ENCODE data around the gene INSIG1.

The INSIG1 gene

DNA sequence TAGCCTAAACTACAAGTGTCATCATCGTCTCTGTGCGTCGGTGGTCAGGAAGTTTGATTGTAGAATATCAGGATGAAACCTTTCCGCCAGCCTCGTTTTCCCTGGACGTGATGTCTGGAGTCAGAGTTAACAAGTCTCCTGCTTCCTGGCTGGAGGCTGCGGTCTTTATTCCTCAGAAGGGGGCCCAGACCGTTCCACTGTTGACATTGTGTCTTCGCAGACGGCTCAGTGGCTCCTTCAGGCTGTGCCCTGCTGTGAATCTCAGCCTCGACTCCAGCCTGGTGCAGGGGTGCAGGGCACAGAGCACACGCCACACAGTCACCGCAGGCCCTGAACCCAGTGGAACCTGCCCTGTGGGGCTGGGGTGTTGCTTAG lies 37.2 kb upstream of the INSIG1 start:
- Histone ChIP-seq H3K4me2 (ENCODE audit: low read length) (no peak overlapping the region), H3K36me3 (ENCODE audit: control insufficient read depth, insufficient read depth, low read length) (no peaks in the 10 kb centered on the region), H3K9me3 (ENCODE audit: control insufficient read depth, low read length) (no peaks in the 10 kb centered on the region), H3K79me2 (no peaks in the 10 kb centered on the region), H3K4me3 (ENCODE audit: low read depth, low read length) (no peak overlapping the region), H2AFZ (no peak overlapping the region), H3K27me3 (ENCODE audit: control insufficient read depth, insufficient read depth, low read length) (no peaks in the 10 kb centered on the region), H3K4me1 (peaks cover 9% of the 10 kb centered on the region), H3K27ac (no peak overlapping the region), H3K9ac (no peak overlapping the region)
- TF ChIP-seq, protein P1, sequence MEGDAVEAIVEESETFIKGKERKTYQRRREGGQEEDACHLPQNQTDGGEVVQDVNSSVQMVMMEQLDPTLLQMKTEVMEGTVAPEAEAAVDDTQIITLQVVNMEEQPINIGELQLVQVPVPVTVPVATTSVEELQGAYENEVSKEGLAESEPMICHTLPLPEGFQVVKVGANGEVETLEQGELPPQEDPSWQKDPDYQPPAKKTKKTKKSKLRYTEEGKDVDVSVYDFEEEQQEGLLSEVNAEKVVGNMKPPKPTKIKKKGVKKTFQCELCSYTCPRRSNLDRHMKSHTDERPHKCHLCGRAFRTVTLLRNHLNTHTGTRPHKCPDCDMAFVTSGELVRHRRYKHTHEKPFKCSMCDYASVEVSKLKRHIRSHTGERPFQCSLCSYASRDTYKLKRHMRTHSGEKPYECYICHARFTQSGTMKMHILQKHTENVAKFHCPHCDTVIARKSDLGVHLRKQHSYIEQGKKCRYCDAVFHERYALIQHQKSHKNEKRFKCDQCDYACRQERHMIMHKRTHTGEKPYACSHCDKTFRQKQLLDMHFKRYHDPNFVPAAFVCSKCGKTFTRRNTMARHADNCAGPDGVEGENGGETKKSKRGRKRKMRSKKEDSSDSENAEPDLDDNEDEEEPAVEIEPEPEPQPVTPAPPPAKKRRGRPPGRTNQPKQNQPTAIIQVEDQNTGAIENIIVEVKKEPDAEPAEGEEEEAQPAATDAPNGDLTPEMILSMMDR (IDR thresholded peaks at IDR 0.05): no peak

DNA sequence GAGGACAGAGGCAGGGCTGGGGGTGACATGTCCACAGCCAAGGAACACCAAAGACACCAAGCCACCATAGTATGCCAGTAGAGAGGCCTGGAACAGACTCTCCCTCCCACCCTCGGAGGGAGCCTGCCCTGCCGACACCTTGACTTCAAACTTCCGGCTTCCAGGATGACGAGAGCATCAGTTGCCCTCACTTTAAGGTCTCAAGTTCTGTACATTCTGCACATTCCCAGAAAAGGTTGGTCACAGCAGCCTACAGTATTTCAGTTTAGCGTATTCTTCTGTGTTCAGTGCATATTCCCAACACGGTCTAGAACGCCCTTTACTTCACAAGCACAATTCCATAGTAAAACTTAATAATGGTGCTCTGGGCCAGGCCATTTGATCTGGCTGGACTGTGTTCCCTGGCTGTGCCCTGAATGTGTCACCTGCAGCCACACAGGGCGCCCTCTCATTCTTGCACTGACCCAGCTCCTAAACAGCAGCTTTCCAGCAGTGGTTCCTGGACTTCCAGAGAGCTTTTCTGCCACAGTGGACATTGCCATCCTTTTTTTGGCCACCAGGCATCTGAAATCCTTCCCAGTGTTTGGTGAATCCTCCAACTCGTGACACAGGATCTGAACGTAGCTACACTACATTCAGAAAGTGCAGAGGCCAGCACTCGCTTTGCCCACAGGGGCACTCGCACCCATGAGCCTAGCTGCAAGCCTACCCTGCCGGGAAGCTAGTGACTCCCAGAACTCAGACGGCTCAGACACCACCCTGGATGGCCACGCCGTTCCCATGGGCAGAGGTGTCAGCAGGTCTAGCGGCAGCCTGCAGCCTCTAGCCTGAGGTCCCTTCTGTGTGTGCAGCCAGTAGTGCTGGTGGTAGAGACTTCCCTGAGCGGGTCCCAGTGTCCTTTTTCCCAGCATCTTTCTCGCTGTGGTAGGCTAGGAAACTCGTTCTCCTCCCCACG lies 36.4 kb upstream of the INSIG1 start:
- H3K9me3 ChIP-seq (ENCODE audit: control insufficient read depth, low read length): no peaks in the 10 kb centered on the region
- H3K27me3 ChIP-seq (ENCODE audit: control insufficient read depth, insufficient read depth, low read length): no peaks in the 10 kb centered on the region
- no peak overlapping the region for H2AFZ ChIP-seq
- H3K36me3 ChIP-seq (ENCODE audit: control insufficient read depth, insufficient read depth, low read length): no peaks in the 10 kb centered on the region
- H3K27ac ChIP-seq: no peak overlapping the region
- no peak overlapping the region for H3K4me2 ChIP-seq (ENCODE audit: low read length)
- TF ChIP-seq, protein P1 (IDR thresholded peaks at IDR 0.05): no peak
- H3K4me3 ChIP-seq (ENCODE audit: low read depth, low read length): no peak overlapping the region
- H3K79me2 ChIP-seq: no peaks in the 10 kb centered on the region
- H3K9ac ChIP-seq: no peak overlapping the region
- H3K4me1 ChIP-seq: peaks cover 9% of the 10 kb centered on the region

DNA sequence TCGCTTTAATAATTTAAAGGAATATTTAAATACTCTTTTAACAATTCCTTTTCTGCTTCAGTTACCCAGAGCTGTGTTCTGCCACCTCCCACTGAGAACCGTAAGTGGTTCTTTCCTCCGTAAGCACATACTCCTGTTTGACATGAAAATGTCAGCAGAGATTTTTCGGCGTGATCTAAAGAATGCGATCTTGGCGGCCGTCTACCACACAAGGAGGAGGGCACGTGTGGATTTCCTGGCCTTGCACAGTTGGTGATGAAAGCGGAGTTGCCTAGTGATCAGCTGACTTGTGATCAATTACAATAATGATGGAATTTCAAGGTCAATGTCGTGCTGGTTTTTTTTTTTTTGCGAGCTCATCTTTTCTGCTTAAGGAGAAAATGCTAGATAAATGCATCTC lies 35.6 kb upstream of the INSIG1 start:
- TF ChIP-seq, protein P1 (IDR thresholded peaks at IDR 0.05): no peak
- Histone ChIP-seq H3K9me3 (ENCODE audit: control insufficient read depth, low read length) (no peaks in the 10 kb centered on the region), H3K36me3 (ENCODE audit: control insufficient read depth, insufficient read depth, low read length) (no peaks in the 10 kb centered on the region)

GRCh38 chr7:155263051-155263450 lies 34.6 kb upstream of the INSIG1 start:
- Histone ChIP-seq H3K9me3 (ENCODE audit: control insufficient read depth, low read length) (no peaks in the 10 kb centered on the region), H3K79me2 (no peaks in the 10 kb centered on the region), H3K27ac (no peak overlapping the region), H3K4me3 (ENCODE audit: low read depth, low read length) (no peak overlapping the region), H3K27me3 (ENCODE audit: control insufficient read depth, insufficient read depth, low read length) (no peaks in the 10 kb centered on the region), H3K4me1 (peaks cover under 1% of the 10 kb centered on the region), H3K36me3 (ENCODE audit: control insufficient read depth, insufficient read depth, low read length) (no peaks in the 10 kb centered on the region), H3K9ac (no peak overlapping the region), H2AFZ (no peak overlapping the region), H3K4me2 (ENCODE audit: low read length) (no peak overlapping the region)
- TF ChIP-seq, protein P1 (IDR thresholded peaks at IDR 0.05): no peak

More for the DNA sequence above, 35.6 kb upstream of the INSIG1 start:
- H3K4me3 ChIP-seq (ENCODE audit: low read depth, low read length): no peak overlapping the region
- no peaks in the 10 kb centered on the region for H3K79me2 ChIP-seq
- no peak overlapping the region for H3K9ac ChIP-seq
- no peak overlapping the region for H3K27ac ChIP-seq
- H2AFZ ChIP-seq: no peak overlapping the region
- no peak overlapping the region for H3K4me2 ChIP-seq (ENCODE audit: low read length)
- peaks cover 6% of the 10 kb centered on the region for H3K4me1 ChIP-seq
- H3K27me3 ChIP-seq (ENCODE audit: control insufficient read depth, insufficient read depth, low read length): no peaks in the 10 kb centered on the region

All from parathyroid adenoma (tissue), 2 donors.